Liver (tissue), 3 donors: ENCODE data around the gene AMPH.
"Not testable (repeated sequence)": the region's sequence is repeated elsewhere in the genome, so short reads cannot be mapped to it uniquely, and the experiment has no call there.

Source experiments
- EGR1 ChIP-seq, 2 donors: IDR thresholded peaks; 2 replicates each; pipeline ENCODE4 v1.6.1; 2016 to 2018; ENCODE audit warnings: antibody characterized with exemption in 2 of 2, low read depth in 2 of 2
- FOXA1 ChIP-seq: IDR thresholded peaks from 2 replicates; pipeline ENCODE4 v1.6.1; 2016; ENCODE audit warnings: antibody characterized with exemption
- GABPA ChIP-seq, 2 donors: IDR thresholded peaks in 1 of 2; conservative IDR thresholded peaks in 1 of 2; 2 replicates each; pipeline ENCODE4 v1.6.1; 2016; ENCODE audit warnings: antibody characterized with exemption in 2 of 2, mild to moderate bottlenecking in 1 of 2, moderate library complexity in 1 of 2
- JUND ChIP-seq, 2 donors: IDR thresholded peaks; 2 replicates each; pipeline ENCODE4 v1.6.1; 2016; ENCODE audit warnings: antibody characterized with exemption in 2 of 2
- RAD21 ChIP-seq, 2 donors: IDR thresholded peaks; 2 replicates each; pipeline ENCODE4 v1.6.1; 2016; ENCODE audit warnings: antibody characterized with exemption in 2 of 2, mild to moderate bottlenecking in 2 of 2
- RXRA ChIP-seq, 2 donors: IDR thresholded peaks; 2 replicates each; pipeline ENCODE4 v1.6.1; 2017 to 2018; ENCODE audit warnings: antibody characterized with exemption in 2 of 2, mild to moderate bottlenecking in 1 of 2
- SP1 ChIP-seq: IDR thresholded peaks from 2 replicates; pipeline ENCODE4 v1.6.1; 2018; ENCODE audit warnings: antibody characterized with exemption, mild to moderate bottlenecking
- TAF1 ChIP-seq: conservative IDR thresholded peaks from 2 replicates; pipeline ENCODE4 v1.6.1; 2016; ENCODE audit warnings: antibody characterized with exemption, mild to moderate bottlenecking
- YY1 ChIP-seq: IDR thresholded peaks from 2 replicates; pipeline ENCODE4 v1.6.1; 2016; ENCODE audit warnings: antibody characterized with exemption, mild to moderate bottlenecking
- TF ChIP-seq, protein P1 (sequence below): fragments of 150-350 bp; IDR thresholded peaks from 2 replicates; pipeline ENCODE4 v1.5.1; 2017; ENCODE audit warnings: improper control_type of control experiment, low read depth, low read length; ENCODE audit not compliant: missing input control
- TF ChIP-seq, protein P2 (sequence below): IDR thresholded peaks from 2 replicates; pipeline ENCODE4 v1.6.1; 2016; ENCODE audit warnings: antibody characterized with exemption
- TF ChIP-seq, protein P3 (sequence below): IDR thresholded peaks from 2 replicates; pipeline ENCODE4 v1.6.1; 2016; ENCODE audit warnings: antibody characterized with exemption
- TF ChIP-seq, protein P4 (sequence below): IDR thresholded peaks from 2 replicates; pipeline ENCODE4 v1.6.1; 2016; ENCODE audit warnings: antibody characterized with exemption, mild to moderate bottlenecking
- donor health status: healthy.
- donor health status: healthy.

DNA sequence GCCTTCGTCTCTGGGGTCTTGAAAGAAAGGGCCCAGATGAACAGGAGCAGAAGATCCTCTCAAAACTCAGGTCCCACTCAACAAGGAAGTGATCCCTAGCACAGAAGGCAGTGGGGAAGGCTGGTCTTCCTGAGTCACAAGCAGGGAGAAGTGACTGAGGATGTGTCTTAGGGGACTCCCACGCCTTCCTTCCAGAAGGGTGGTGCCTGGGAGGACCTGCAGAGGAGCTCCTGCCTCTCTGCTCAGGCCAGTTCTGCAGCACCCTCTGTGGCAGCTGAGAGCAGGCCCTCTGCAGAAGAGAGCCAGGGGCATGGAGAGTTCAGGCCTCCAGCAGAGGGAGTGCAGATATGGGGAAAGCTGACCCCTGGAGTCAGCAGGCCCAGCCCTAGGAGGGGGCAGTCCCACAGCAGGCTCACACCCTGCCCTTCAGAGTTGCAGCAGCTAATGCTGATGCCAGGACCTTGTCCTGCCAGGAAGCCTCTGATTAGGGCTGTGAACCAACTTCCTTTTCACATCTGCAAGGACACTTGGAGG, 289.9 kb downstream of the AMPH start:
- not testable (repeated sequence) for TF ChIP-seq EGR1 (IDR thresholded peaks at IDR 0.05; ENCODE audit: low read depth in 2 of 2); FOXA1; JUND (IDR thresholded peaks at IDR 0.05); TAF1; YY1; SP1; GABPA (IDR thresholded peaks at IDR 0.05 in 1 of 2, conservative IDR thresholded peaks at IDR 0.05 in 1 of 2); RXRA (IDR thresholded peaks at IDR 0.05)
- TF ChIP-seq RAD21 (IDR thresholded peaks at IDR 0.05) = peak in 1 of 2 donors; percentile 8
- TF ChIP-seq, protein P1, sequence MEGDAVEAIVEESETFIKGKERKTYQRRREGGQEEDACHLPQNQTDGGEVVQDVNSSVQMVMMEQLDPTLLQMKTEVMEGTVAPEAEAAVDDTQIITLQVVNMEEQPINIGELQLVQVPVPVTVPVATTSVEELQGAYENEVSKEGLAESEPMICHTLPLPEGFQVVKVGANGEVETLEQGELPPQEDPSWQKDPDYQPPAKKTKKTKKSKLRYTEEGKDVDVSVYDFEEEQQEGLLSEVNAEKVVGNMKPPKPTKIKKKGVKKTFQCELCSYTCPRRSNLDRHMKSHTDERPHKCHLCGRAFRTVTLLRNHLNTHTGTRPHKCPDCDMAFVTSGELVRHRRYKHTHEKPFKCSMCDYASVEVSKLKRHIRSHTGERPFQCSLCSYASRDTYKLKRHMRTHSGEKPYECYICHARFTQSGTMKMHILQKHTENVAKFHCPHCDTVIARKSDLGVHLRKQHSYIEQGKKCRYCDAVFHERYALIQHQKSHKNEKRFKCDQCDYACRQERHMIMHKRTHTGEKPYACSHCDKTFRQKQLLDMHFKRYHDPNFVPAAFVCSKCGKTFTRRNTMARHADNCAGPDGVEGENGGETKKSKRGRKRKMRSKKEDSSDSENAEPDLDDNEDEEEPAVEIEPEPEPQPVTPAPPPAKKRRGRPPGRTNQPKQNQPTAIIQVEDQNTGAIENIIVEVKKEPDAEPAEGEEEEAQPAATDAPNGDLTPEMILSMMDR = not testable (repeated sequence)
- TF ChIP-seq, protein P2, sequence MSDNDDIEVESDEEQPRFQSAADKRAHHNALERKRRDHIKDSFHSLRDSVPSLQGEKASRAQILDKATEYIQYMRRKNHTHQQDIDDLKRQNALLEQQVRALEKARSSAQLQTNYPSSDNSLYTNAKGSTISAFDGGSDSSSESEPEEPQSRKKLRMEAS = not testable (repeated sequence)
- TF ChIP-seq, protein P3, sequence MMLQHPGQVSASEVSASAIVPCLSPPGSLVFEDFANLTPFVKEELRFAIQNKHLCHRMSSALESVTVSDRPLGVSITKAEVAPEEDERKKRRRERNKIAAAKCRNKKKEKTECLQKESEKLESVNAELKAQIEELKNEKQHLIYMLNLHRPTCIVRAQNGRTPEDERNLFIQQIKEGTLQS = not testable (repeated sequence)
- TF ChIP-seq, protein P4, sequence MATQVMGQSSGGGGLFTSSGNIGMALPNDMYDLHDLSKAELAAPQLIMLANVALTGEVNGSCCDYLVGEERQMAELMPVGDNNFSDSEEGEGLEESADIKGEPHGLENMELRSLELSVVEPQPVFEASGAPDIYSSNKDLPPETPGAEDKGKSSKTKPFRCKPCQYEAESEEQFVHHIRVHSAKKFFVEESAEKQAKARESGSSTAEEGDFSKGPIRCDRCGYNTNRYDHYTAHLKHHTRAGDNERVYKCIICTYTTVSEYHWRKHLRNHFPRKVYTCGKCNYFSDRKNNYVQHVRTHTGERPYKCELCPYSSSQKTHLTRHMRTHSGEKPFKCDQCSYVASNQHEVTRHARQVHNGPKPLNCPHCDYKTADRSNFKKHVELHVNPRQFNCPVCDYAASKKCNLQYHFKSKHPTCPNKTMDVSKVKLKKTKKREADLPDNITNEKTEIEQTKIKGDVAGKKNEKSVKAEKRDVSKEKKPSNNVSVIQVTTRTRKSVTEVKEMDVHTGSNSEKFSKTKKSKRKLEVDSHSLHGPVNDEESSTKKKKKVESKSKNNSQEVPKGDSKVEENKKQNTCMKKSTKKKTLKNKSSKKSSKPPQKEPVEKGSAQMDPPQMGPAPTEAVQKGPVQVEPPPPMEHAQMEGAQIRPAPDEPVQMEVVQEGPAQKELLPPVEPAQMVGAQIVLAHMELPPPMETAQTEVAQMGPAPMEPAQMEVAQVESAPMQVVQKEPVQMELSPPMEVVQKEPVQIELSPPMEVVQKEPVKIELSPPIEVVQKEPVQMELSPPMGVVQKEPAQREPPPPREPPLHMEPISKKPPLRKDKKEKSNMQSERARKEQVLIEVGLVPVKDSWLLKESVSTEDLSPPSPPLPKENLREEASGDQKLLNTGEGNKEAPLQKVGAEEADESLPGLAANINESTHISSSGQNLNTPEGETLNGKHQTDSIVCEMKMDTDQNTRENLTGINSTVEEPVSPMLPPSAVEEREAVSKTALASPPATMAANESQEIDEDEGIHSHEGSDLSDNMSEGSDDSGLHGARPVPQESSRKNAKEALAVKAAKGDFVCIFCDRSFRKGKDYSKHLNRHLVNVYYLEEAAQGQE = not testable (repeated sequence)
